GM12873 (cell line): Measurements from ENCODE around the gene TRABD2B.

Source experiments
- CTCF ChIP-seq: IDR thresholded peaks from 2 replicates; pipeline ENCODE4 v1.5.1; 2012; ENCODE audit warnings: low read depth, mild to moderate bottlenecking, moderate library complexity, low read length, control low read depth; ENCODE audit not compliant: insufficient read depth; ENCODE audit errors: missing control alignments

TRABD2B gene

GRCh38 chr1:47816325-47817071, 180.7 kb downstream of the TRABD2B start:
- no peak for TF ChIP-seq CTCF

GRCh38 chr1:47814612-47815395, 182.4 kb downstream of the TRABD2B start:
- TF ChIP-seq CTCF = no peak

GRCh38 chr1:47813970-47814369, 183.2 kb downstream of the TRABD2B start:
- TF ChIP-seq CTCF = no peak

GRCh38 chr1:47812904-47813514, 184.2 kb downstream of the TRABD2B start:
- TF ChIP-seq CTCF = no peak

- no peak for TF ChIP-seq CTCF
Observed at GRCh38 chr1:47810964-47811682, 186.1 kb downstream of the TRABD2B start.

GRCh38 chr1:47809301-47810084, 187.7 kb downstream of the TRABD2B start:
- TF ChIP-seq CTCF = no peak
